Left lung (tissue), 10 donors: Measurements from ENCODE around the gene HCN1. TPM values are rescaled to one million over a fixed set of nuclear protein-coding genes. Genes with fewer than 3 reads are reported as not detected.

Experiments
- ATAC-seq: fragments of 200-7000 bp; cut with Tn5 transposase; one replicate; pipeline ENCODE4 v1.9.1; 2020; ENCODE audit warnings: moderate library complexity
- DNase-seq, 4 donors: peaks; one replicate each; pipeline ENCODE4 v3.0.0-alpha.2; 2013 to 2020
- H3K27ac ChIP-seq, 2 donors: fragments of 200-600 bp; sonication (generic) in 1 of 2; one replicate each; pipeline versions ENCODE4 v1.5.0 to v1.8.0; 2020 to 2021
- H3K27me3 ChIP-seq, 2 donors: fragments of 200-600 bp; sonication (generic) in 1 of 2; one replicate each; pipeline versions ENCODE4 v1.5.0 to v1.8.0; 2020 to 2021
- H3K36me3 ChIP-seq, 2 donors: fragments of 200-600 bp; sonication (generic) in 1 of 2; one replicate each; pipeline versions ENCODE4 v1.5.0 to v1.8.0; 2020 to 2021
- H3K4me1 ChIP-seq, 2 donors: fragments of 200-600 bp; one replicate each; pipeline ENCODE4 v1.8.0; 2021
- H3K4me3 ChIP-seq, 2 donors: fragments of 200-600 bp; sonication (generic) in 1 of 2; one replicate each; pipeline versions ENCODE4 v1.5.0 to v1.8.0; 2020 to 2021; ENCODE audit warnings: mild to moderate bottlenecking in 1 of 2
- H3K9me3 ChIP-seq, 2 donors: fragments of 200-600 bp; sonication (generic) in 1 of 2; one replicate each; pipeline versions ENCODE4 v1.5.0 to v1.8.0; 2020 to 2021
- CTCF ChIP-seq, 2 donors: fragments of 200-600 bp; sonication (generic) in 1 of 2; IDR thresholded peaks; one replicate each; pipeline versions ENCODE4 v1.5.0 to v1.8.0; 2021; ENCODE audit warnings: antibody characterized with exemption in 2 of 2
- intact Hi-C, 2 donors: fragments of 100-400 bp; cut with DNase I; formaldehyde crosslinking; loops; one replicate each; pipeline versions ENCODE4 v1.11.2 to v1.14.2; 2022
- polyA plus RNA-seq, 6 donors: library from polyadenylated mRNA; unstranded; fragments of 120-200 nt; gene quantifications; one replicate each; pipeline ENCODE4 v1.2.1, GENCODE V29; 2013; ENCODE audit not compliant: insufficient read length in 6 of 6
- total RNA-seq, 2 donors: library from RNA; stranded (reverse); fragmentation: NEBNext Ultra II Directional; extraction: Animal tissue kit (Norgen Biotek cat#: 25700); gene quantifications; one replicate each; pipeline ENCODE4 v1.2.1, GENCODE V29; 2021
- donor health status: DM: no; HTN: yes; CAD: no.
- donor health status: DM: no; HTN: no; CAD: no.

HCN1 gene
- total and polyA plus RNA-seq, 8 donors = 0.04 to 0.47 (median 0.06) TPM; not detected in 1

GRCh38 chr5:45414620-45415573 lies 281.3 kb downstream of the HCN1 start:
- no peak for TF ChIP-seq CTCF (IDR thresholded peaks at IDR 0.05)
- H3K36me3 ChIP-seq = no peaks in the 10 kb centered on the region
- no peak for DNase-seq
- H3K27me3 ChIP-seq = no peaks in the 10 kb centered on the region
- no peak for ATAC-seq
- H3K9me3 ChIP-seq = no peaks in the 10 kb centered on the region
- H3K4me1 ChIP-seq = no peaks in the 10 kb centered on the region
- intact Hi-C loops = no loop called here
- H3K4me3 ChIP-seq = no peak overlapping the region
- no peak overlapping the region for H3K27ac ChIP-seq

GRCh38 chr5:45411971-45412612 lies 284.1 kb downstream of the HCN1 start:
- TF ChIP-seq CTCF (IDR thresholded peaks at IDR 0.05) = no peak
- ATAC-seq = no peak

GRCh38 chr5:45410304-45410995 lies 285.7 kb downstream of the HCN1 start:
- Histone ChIP-seq H3K4me1 (no peaks in the 10 kb centered on the region), H3K9me3 (no peaks in the 10 kb centered on the region), H3K4me3 (no peak overlapping the region), H3K27ac (no peak overlapping the region), H3K36me3 (no peaks in the 10 kb centered on the region), H3K27me3 (no peaks in the 10 kb centered on the region)
- TF ChIP-seq CTCF (IDR thresholded peaks at IDR 0.05) = no peak
- DNase-seq (no peak), ATAC-seq (no peak)
- intact Hi-C loops = no loop called here

More at GRCh38 chr5:45411971-45412612, 284.1 kb downstream of the HCN1 start:
- no peaks in the 10 kb centered on the region for H3K4me1 ChIP-seq
- DNase-seq = no peak
- intact Hi-C loops = no loop called here
- H3K27ac ChIP-seq = no peak overlapping the region
- no peak overlapping the region for H3K4me3 ChIP-seq
- no peaks in the 10 kb centered on the region for H3K27me3 ChIP-seq
- H3K36me3 ChIP-seq = no peaks in the 10 kb centered on the region
- no peaks in the 10 kb centered on the region for H3K9me3 ChIP-seq

GRCh38 chr5:45408067-45408466 lies 288.1 kb downstream of the HCN1 start:
- Histone ChIP-seq H3K27me3 (no peaks in the 10 kb centered on the region), H3K4me1 (no peaks in the 10 kb centered on the region), H3K36me3 (no peaks in the 10 kb centered on the region), H3K9me3 (no peaks in the 10 kb centered on the region), H3K4me3 (no peak overlapping the region), H3K27ac (no peak overlapping the region)
- DNase-seq (no peak), ATAC-seq (no peak)
- no peak for TF ChIP-seq CTCF (IDR thresholded peaks at IDR 0.05)
- intact Hi-C loops = no loop called here
